Cardiac muscle cell (in vitro differentiated cells and primary cell): Measurements from ENCODE around the gene PNMT. TPM values are rescaled to one million over a fixed set of nuclear protein-coding genes. Genes with fewer than 3 reads are reported as not detected.

Experiments
- DNase-seq, 2 donors: peaks; one replicate each; pipeline versions ENCODE4 v3.0.0 to v3.0.0-alpha.2; 2010 to 2017; ENCODE audit warnings: low read depth in 1 of 2, low spot score in 1 of 2
- H3K27ac ChIP-seq: fragments of 200-600 bp; sonication (generic); 2 replicates; pipeline ENCODE4 v1.5.1; 2016
- H3K27me3 ChIP-seq: fragments of 200-600 bp; sonication (generic); 2 replicates; pipeline ENCODE4 v1.6.0; 2016; ENCODE audit warnings: control low read depth
- H3K36me3 ChIP-seq: fragments of 200-600 bp; sonication (generic); 2 replicates; pipeline ENCODE4 v1.5.1; 2016; ENCODE audit warnings: control low read depth
- H3K4me1 ChIP-seq: fragments of 200-600 bp; sonication (generic); 2 replicates; pipeline ENCODE4 v1.8.1; 2017; ENCODE audit warnings: low read depth, mild to moderate bottlenecking, mixed run types
- H3K4me3 ChIP-seq: fragments of 200-600 bp; sonication (generic); 2 replicates; pipeline ENCODE4 v1.5.1; 2016; ENCODE audit warnings: mild to moderate bottlenecking
- H3K9me3 ChIP-seq: fragments of 200-600 bp; sonication (generic); 2 replicates; pipeline ENCODE4 v1.5.1; 2017; ENCODE audit warnings: low read depth, mild to moderate bottlenecking, control low read depth
- CTCF ChIP-seq: IDR thresholded peaks from 2 replicates; pipeline ENCODE4 v1.5.1; 2012; ENCODE audit warnings: low read depth, mild to moderate bottlenecking, low read length
- polyA plus RNA-seq: library from polyadenylated mRNA; unstranded; fragments of >200 nt; fragmentation: Nextera tagmentation; extraction: Ambion mirVana; gene quantifications from 2 replicates; pipeline ENCODE4 v1.2.1, GENCODE V29; 2016
- total RNA-seq: library from RNA; depleted of rRNA; stranded (reverse); fragments of >200 nt; gene quantifications from 2 replicates; pipeline ENCODE4 v1.2.3, GENCODE V29; 2016

PNMT gene
- total and polyA plus RNA-seq, 2 experiments from 2014 or later: 14.7 to 27.2 TPM

- peaks cover 14% of the 10 kb centered on the region for H3K4me1 ChIP-seq
- no peak overlapping the region for H3K27ac ChIP-seq
- H3K27me3 ChIP-seq: peaks cover 21% of the 10 kb centered on the region
- no peak overlapping the region for H3K4me3 ChIP-seq
- no peak for TF ChIP-seq CTCF
- no peaks in the 10 kb centered on the region for H3K9me3 ChIP-seq
- no peaks in the 10 kb centered on the region for H3K36me3 ChIP-seq
- no peak for DNase-seq
Observed at GRCh38 chr17:39631403-39631802, 36.9 kb upstream of the PNMT start.

GRCh38 chr17:39632153-39632941 is 35.9 kb upstream of the PNMT start:
- Histone ChIP-seq H3K36me3 (no peaks in the 10 kb centered on the region), H3K27ac (no peak overlapping the region), H3K4me1 (peaks cover 17% of the 10 kb centered on the region), H3K9me3 (no peaks in the 10 kb centered on the region), H3K27me3 (peaks cover 13% of the 10 kb centered on the region), H3K4me3 (no peak overlapping the region)
- DNase-seq: no peak
- TF ChIP-seq CTCF: no peak

- Histone ChIP-seq H3K27ac (no peak overlapping the region), H3K4me3 (no peak overlapping the region), H3K27me3 (no peaks in the 10 kb centered on the region), H3K36me3 (no peaks in the 10 kb centered on the region), H3K4me1 (peaks cover 18% of the 10 kb centered on the region), H3K9me3 (no peaks in the 10 kb centered on the region)
- no peak for TF ChIP-seq CTCF
- DNase-seq: no peak
Observed at GRCh38 chr17:39633570-39634183, 34.6 kb upstream of the PNMT start.

- H3K9me3 ChIP-seq: no peaks in the 10 kb centered on the region
- no peak overlapping the region for H3K27ac ChIP-seq
- H3K36me3 ChIP-seq: no peaks in the 10 kb centered on the region
- H3K4me1 ChIP-seq: peaks cover 18% of the 10 kb centered on the region
- DNase-seq: peak; percentile 54 to 59
- peak; percentile 75 for TF ChIP-seq CTCF
- no peak overlapping the region for H3K4me3 ChIP-seq
- no peaks in the 10 kb centered on the region for H3K27me3 ChIP-seq
Observed at GRCh38 chr17:39634384-39634871, 33.8 kb upstream of the PNMT start.

GRCh38 chr17:39635614-39636176 is 32.6 kb upstream of the PNMT start:
- TF ChIP-seq CTCF: no peak
- H3K9me3 ChIP-seq: no peaks in the 10 kb centered on the region
- DNase-seq: no peak
- no peaks in the 10 kb centered on the region for H3K36me3 ChIP-seq
- peaks cover 18% of the 10 kb centered on the region for H3K4me1 ChIP-seq
- no peaks in the 10 kb centered on the region for H3K27me3 ChIP-seq
- H3K27ac ChIP-seq: no peak overlapping the region
- H3K4me3 ChIP-seq: no peak overlapping the region
